Body of pancreas (tissue), 4 donors: ENCODE data around the gene SLC26A11.

Source experiments
- CTCF ChIP-seq, 7 experiments: fragments of 450-650 bp in 4 of 7; fragments of 200-600 bp in 3 of 7; sonication (generic) in 3 of 7; IDR thresholded peaks; one replicate each; pipeline ENCODE4 v1.5.1; 2016 to 2019; ENCODE audit warnings: antibody characterized with exemption in 7 of 7
- POLR2A ChIP-seq, 3 donors: fragments of 450-650 bp; IDR thresholded peaks; one replicate each; pipeline ENCODE4 v1.6.1; 2016; ENCODE audit warnings: antibody characterized with exemption in 3 of 3, mild to moderate bottlenecking in 2 of 3

DNA sequence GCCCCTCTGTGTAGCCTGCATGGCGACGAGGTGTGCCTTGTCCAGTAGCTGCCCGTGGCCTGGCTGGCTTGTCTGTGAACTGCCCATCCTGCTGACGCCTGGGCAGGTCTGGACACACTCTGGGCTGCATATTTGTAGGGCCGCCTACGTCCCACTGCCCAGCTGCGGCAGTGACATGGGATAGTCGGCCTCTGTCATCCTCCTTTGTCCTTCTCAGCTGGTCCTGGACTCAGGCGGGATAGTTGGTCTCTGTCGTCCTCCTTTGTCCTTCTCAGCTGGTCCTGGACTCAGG is 35.9 kb upstream of the SLC26A11 start:
- TF ChIP-seq POLR2A (IDR thresholded peaks at IDR 0.05) = no peak
- no peak for TF ChIP-seq CTCF (IDR thresholded peaks at IDR 0.05)
